H1 (cell line): ENCODE results near the gene PPP1R9A. TPM values are rescaled to one million over a fixed set of nuclear protein-coding genes. Genes with fewer than 3 reads are reported as not detected.

Source experiments
- BRCA1 ChIP-seq: IDR thresholded peaks from 2 replicates; pipeline ENCODE4 v1.6.1; 2012; ENCODE audit warnings: low read depth, low read length, improper control_type of control experiment
- EZH2 ChIP-seq: fragments of 200-600 bp; sonication (generic); IDR thresholded peaks from 2 replicates; pipeline ENCODE4 v1.7.1; 2012; ENCODE audit warnings: low read depth, mild to moderate bottlenecking, moderate library complexity, low read length, inconsistent platforms; ENCODE audit not compliant: severe bottlenecking
- GABPA ChIP-seq: IDR thresholded peaks from 2 replicates; pipeline ENCODE4 v1.6.1; 2011; ENCODE audit warnings: mild to moderate bottlenecking, low read length, moderate library complexity, borderline replicate concordance; ENCODE audit not compliant: insufficient read depth
- KDM4A ChIP-seq: IDR thresholded peaks from one replicate; pipeline ENCODE4 v1.7.1; 2012; ENCODE audit warnings: low read depth, mild to moderate bottlenecking, moderate library complexity, low read length, inconsistent platforms; ENCODE audit not compliant: severe bottlenecking
- SIRT6 ChIP-seq: IDR thresholded peaks from one replicate; pipeline ENCODE4 v1.7.1; 2012; ENCODE audit warnings: low read length, inconsistent platforms
- YY1 ChIP-seq: IDR thresholded peaks from 2 replicates; pipeline ENCODE4 v1.6.1; 2011; ENCODE audit warnings: low read depth, mild to moderate bottlenecking, low read length
- polyA plus RNA-seq, 7 experiments: library from polyadenylated mRNA; depleted of rRNA in 3 of 7; stranded (reverse) in 5 of 7; unstranded in 2 of 7; fragments of >200 nt in 5 of 7; fragments of 200-250 nt in 2 of 7; gene quantifications; 1 replicate in 5 of 7; 2 replicates in 1 of 7; 4 replicates in 1 of 7; pipeline versions ENCODE4 v1.2.1 to v1.2.3, GENCODE V29; 2011 to 2013; ENCODE audit warnings: missing spikeins in 2 of 7, mixed read lengths in 2 of 7
- total RNA-seq: library from RNA; stranded (reverse); fragmentation: NEBNext Ultra II Directional; extraction: Animal tissue kit (Norgen Biotek cat#: 25700); gene quantifications from 2 replicates; pipeline ENCODE4 v1.2.1, GENCODE V29; 2021
- TF ChIP-seq, protein P1 (sequence below), 3 experiments: IDR thresholded peaks; 1 replicate in 2 of 3; 2 replicates in 1 of 3; pipeline versions ENCODE4 v1.5.1 to v1.6.1; 2011; ENCODE audit warnings: low read length in 3 of 3, mild to moderate bottlenecking in 3 of 3, inconsistent platforms in 2 of 3, low read depth in 1 of 3, moderate library complexity in 1 of 3; ENCODE audit not compliant: insufficient read depth in 1 of 3; ENCODE audit errors: control extremely low read depth in 1 of 3

PPP1R9A gene
- total and polyA plus RNA-seq, 2 of the 8 experiments (the other 6 are each of a cell fraction or from before 2014, with no cell fraction given) = 3.0 to 20.3 TPM

DNA sequence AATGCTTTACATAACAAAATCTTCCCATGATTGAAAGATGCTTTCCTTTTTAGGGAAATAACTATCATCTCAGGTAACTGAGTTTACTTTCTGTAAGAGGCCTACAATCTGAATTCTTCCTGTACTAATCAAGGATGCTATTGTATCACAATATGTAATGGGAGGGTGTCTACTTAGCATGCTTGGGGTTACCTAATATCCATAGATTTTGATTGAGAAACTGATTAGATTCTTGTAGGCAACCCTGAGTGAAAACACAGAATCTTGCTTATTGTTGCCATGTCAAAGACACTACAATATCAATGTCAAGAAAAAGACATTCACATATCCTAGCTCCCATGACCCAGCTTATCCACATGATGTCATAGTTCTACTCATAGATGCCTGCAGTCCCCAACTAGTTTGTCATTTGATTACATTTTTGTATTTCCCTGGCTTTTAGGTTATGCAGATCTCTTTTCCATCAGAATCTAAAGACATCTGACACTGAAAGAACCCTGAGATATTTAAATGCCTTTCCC is 354.6 kb downstream of the PPP1R9A start (continued):
- TF ChIP-seq KDM4A (no peak), SIRT6 (no peak), GABPA (no peak), EZH2 (no peak), YY1 (no peak), BRCA1 (no peak)
- TF ChIP-seq, protein P1, sequence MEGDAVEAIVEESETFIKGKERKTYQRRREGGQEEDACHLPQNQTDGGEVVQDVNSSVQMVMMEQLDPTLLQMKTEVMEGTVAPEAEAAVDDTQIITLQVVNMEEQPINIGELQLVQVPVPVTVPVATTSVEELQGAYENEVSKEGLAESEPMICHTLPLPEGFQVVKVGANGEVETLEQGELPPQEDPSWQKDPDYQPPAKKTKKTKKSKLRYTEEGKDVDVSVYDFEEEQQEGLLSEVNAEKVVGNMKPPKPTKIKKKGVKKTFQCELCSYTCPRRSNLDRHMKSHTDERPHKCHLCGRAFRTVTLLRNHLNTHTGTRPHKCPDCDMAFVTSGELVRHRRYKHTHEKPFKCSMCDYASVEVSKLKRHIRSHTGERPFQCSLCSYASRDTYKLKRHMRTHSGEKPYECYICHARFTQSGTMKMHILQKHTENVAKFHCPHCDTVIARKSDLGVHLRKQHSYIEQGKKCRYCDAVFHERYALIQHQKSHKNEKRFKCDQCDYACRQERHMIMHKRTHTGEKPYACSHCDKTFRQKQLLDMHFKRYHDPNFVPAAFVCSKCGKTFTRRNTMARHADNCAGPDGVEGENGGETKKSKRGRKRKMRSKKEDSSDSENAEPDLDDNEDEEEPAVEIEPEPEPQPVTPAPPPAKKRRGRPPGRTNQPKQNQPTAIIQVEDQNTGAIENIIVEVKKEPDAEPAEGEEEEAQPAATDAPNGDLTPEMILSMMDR (IDR thresholded peaks at IDR 0.05; ENCODE audit: control extremely low read depth in 1 of 3, insufficient read depth in 1 of 3, low read depth in 1 of 3, low read length in 3 of 3) = no peak
